IMR-90 (cell line): ENCODE data around the gene TTC1. TPM values are rescaled to one million over a fixed set of nuclear protein-coding genes. Genes with fewer than 3 reads are reported as not detected.

Experiments
- ATAC-seq: fragments of 200-7000 bp; cut with Tn5 transposase; 2 replicates; pipeline ENCODE4 v1.9.1; 2020; ENCODE audit warnings: low read depth, mild to moderate bottlenecking, moderate library complexity
- BruUV-seq: library from RNA; stranded (reverse); fragments of 400-500 nt; replicated peaks from 2 replicates; lab custom pipeline; 2021; lab: Mats Ljungman, UMichigan
- CTCF ChIA-PET: fragments of 300-600 bp; formaldehyde crosslinking; extraction: SDS; loops from one replicate; lab custom pipeline; 2021; ENCODE audit warnings: antibody characterized with exemption; lab: Yijun Ruan, JAX
- POLR2A ChIA-PET: fragments of 300-600 bp; sonication (Branson Sonifier 250); formaldehyde crosslinking; loops from one replicate; lab custom pipeline; 2022; ENCODE audit warnings: antibody characterized with exemption; ENCODE audit not compliant: unreplicated experiment; lab: Charles Lee
- DNase-seq: peaks from one replicate; pipeline ENCODE4 v3.0.0; 2013
- H2AFZ ChIP-seq: replicated peaks from 2 replicates; pipeline ENCODE3; 2013; ENCODE audit warnings: low read length, mild to moderate bottlenecking; ENCODE audit not compliant: poor library complexity
- H2AK5ac ChIP-seq: 2 replicates; pipeline ENCODE4 v1.6.1; 2013; ENCODE audit warnings: low read depth, low read length, inconsistent platforms
- H2AK9ac ChIP-seq: replicated peaks from 2 replicates; pipeline ENCODE3; 2013; ENCODE audit warnings: mild to moderate bottlenecking, low read depth, low read length, moderate library complexity; ENCODE audit not compliant: poor library complexity
- H2BK120ac ChIP-seq: 2 replicates; pipeline ENCODE4 v1.6.1; 2013; ENCODE audit warnings: low read depth, low read length, inconsistent platforms
- H2BK15ac ChIP-seq: 3 replicates; pipeline ENCODE4 v1.6.1; 2013; ENCODE audit warnings: low read depth, low read length, inconsistent platforms
- H2BK20ac ChIP-seq: 2 replicates; pipeline ENCODE4 v1.6.1; 2013; ENCODE audit warnings: low read depth, mild to moderate bottlenecking, inconsistent platforms, low read length, moderate library complexity
- H2BK5ac ChIP-seq: 2 replicates; pipeline ENCODE4 v1.6.1; 2013; ENCODE audit warnings: mild to moderate bottlenecking, low read depth, low read length, inconsistent platforms; ENCODE audit not compliant: poor library complexity, severe bottlenecking
- H3K14ac ChIP-seq: replicated peaks from 2 replicates; pipeline ENCODE4 v1.6.1; 2013; ENCODE audit warnings: low read depth, low read length, inconsistent platforms
- H3K18ac ChIP-seq: 2 replicates; pipeline ENCODE4 v1.6.1; 2013; ENCODE audit warnings: low read depth, low read length, control low read depth
- H3K23ac ChIP-seq: 2 replicates; pipeline ENCODE4 v1.6.1; 2013; ENCODE audit warnings: low read depth, low read length, inconsistent platforms
- H3K27ac ChIP-seq: 2 replicates; pipeline ENCODE4 v1.5.1; 2013; ENCODE audit warnings: mild to moderate bottlenecking, control low read depth, low read length; ENCODE audit not compliant: insufficient read depth
- H3K27me3 ChIP-seq: 2 replicates; pipeline ENCODE4 v1.6.1; 2013; ENCODE audit warnings: low read length; ENCODE audit not compliant: control insufficient read depth, insufficient read depth
- H3K36me3 ChIP-seq: 2 replicates; pipeline ENCODE4 v1.6.1; 2013; ENCODE audit warnings: low read length, mixed read lengths; ENCODE audit not compliant: control insufficient read depth, insufficient read depth
- H3K4ac ChIP-seq: 2 replicates; pipeline ENCODE4 v1.6.1; 2013; ENCODE audit warnings: low read depth, low read length, inconsistent platforms
- H3K4me1 ChIP-seq: 2 replicates; pipeline ENCODE4 v1.6.1; 2013; ENCODE audit warnings: low read length, mixed read lengths; ENCODE audit not compliant: control insufficient read depth, insufficient read depth
- H3K4me2 ChIP-seq: 2 replicates; pipeline ENCODE4 v1.6.1; 2013; ENCODE audit warnings: low read depth, mild to moderate bottlenecking, control low read depth, low read length, moderate library complexity
- H3K4me3 ChIP-seq: 2 replicates; pipeline ENCODE4 v1.5.1; 2013; ENCODE audit warnings: low read depth, mild to moderate bottlenecking, control low read depth, low read length, moderate library complexity; ENCODE audit not compliant: insufficient read depth
- H3K56ac ChIP-seq: 2 replicates; pipeline ENCODE4 v1.6.1; 2013; ENCODE audit warnings: low read length, inconsistent platforms; ENCODE audit not compliant: insufficient read depth; ENCODE audit errors: extremely low read depth
- H3K79me1 ChIP-seq, 2 experiments: 2 replicates each; pipeline ENCODE4 v1.6.1; 2013; ENCODE audit warnings: low read length in 2 of 2, inconsistent platforms in 1 of 2, low read depth in 1 of 2
- H3K9ac ChIP-seq: 2 replicates; pipeline ENCODE4 v1.6.1; 2013; ENCODE audit warnings: low read depth, low read length, control low read depth
- H3K9me1 ChIP-seq: 2 replicates; pipeline ENCODE4 v1.6.1; 2013; ENCODE audit warnings: low read length, inconsistent platforms; ENCODE audit not compliant: insufficient read depth
- H3K9me3 ChIP-seq: 2 replicates; pipeline ENCODE4 v1.6.1; 2013; ENCODE audit warnings: low read length; ENCODE audit not compliant: control insufficient read depth, insufficient read depth
- H4K20me1 ChIP-seq: 2 replicates; pipeline ENCODE4 v1.6.1; 2013; ENCODE audit warnings: low read length, inconsistent platforms; ENCODE audit not compliant: insufficient read depth
- H4K5ac ChIP-seq: 2 replicates; pipeline ENCODE4 v1.6.1; 2013; ENCODE audit warnings: mild to moderate bottlenecking, low read depth, low read length, control low read depth
- H4K8ac ChIP-seq, 2 experiments: 2 replicates each; pipeline ENCODE4 v1.6.1; 2013; ENCODE audit warnings: low read depth in 2 of 2, low read length in 2 of 2, control low read depth in 1 of 2, inconsistent platforms in 1 of 2
- H4K91ac ChIP-seq: 2 replicates; pipeline ENCODE4 v1.6.1; 2013; ENCODE audit warnings: low read depth, low read length, inconsistent platforms; ENCODE audit not compliant: insufficient read depth
- CEBPB ChIP-seq: IDR thresholded peaks from 2 replicates; pipeline ENCODE4 v1.6.1; 2012; ENCODE audit warnings: low read depth, low read length, improper control_type of control experiment
- CHD1 ChIP-seq: IDR thresholded peaks from 2 replicates; pipeline ENCODE4 v1.6.1; 2012; ENCODE audit warnings: low read depth, low read length, improper control_type of control experiment
- CTCF ChIP-seq: conservative IDR thresholded peaks from 2 replicates; pipeline ENCODE4 v1.5.1; 2012; ENCODE audit warnings: mild to moderate bottlenecking, low read depth, low read length, improper control_type of control experiment
- ELK1 ChIP-seq: fragments of 150-350 bp; IDR thresholded peaks from 2 replicates; pipeline ENCODE4 v1.6.1; 2016; ENCODE audit warnings: low read depth, mild to moderate bottlenecking, low read length, moderate library complexity, borderline replicate concordance
- FOS ChIP-seq: fragments of 150-350 bp; IDR thresholded peaks from 2 replicates; pipeline ENCODE4 v1.6.1; 2016; ENCODE audit warnings: low read depth, low read length
- MAFK ChIP-seq: IDR thresholded peaks from 2 replicates; pipeline ENCODE4 v1.6.1; 2012; ENCODE audit warnings: low read depth, low read length, improper control_type of control experiment
- MAZ ChIP-seq: IDR thresholded peaks from 2 replicates; pipeline ENCODE4 v1.6.1; 2012; ENCODE audit warnings: low read depth, mild to moderate bottlenecking, low read length, improper control_type of control experiment, moderate library complexity, borderline replicate concordance
- MXI1 ChIP-seq: IDR thresholded peaks from 2 replicates; pipeline ENCODE4 v1.6.1; 2012; ENCODE audit warnings: low read depth, mild to moderate bottlenecking, low read length, moderate library complexity, borderline replicate concordance
- NFE2L2 ChIP-seq: fragments of 150-350 bp; IDR thresholded peaks from 2 replicates; pipeline ENCODE4 v1.6.1; 2016; ENCODE audit warnings: low read depth, mild to moderate bottlenecking, low read length
- POLR2A ChIP-seq: IDR thresholded peaks from 2 replicates; pipeline ENCODE4 v1.6.1; 2012; ENCODE audit warnings: mild to moderate bottlenecking, low read depth, low read length
- RAD21 ChIP-seq: IDR thresholded peaks from 2 replicates; pipeline ENCODE4 v1.6.1; 2012; ENCODE audit warnings: low read length, improper control_type of control experiment
- RCOR1 ChIP-seq: IDR thresholded peaks from 2 replicates; pipeline ENCODE4 v1.6.1; 2012; ENCODE audit warnings: mild to moderate bottlenecking, low read length, improper control_type of control experiment; ENCODE audit not compliant: insufficient replicate concordance
- SMC3 ChIP-seq: fragments of 150-350 bp; IDR thresholded peaks from 2 replicates; pipeline ENCODE4 v1.6.1; 2016; ENCODE audit warnings: low read depth, mild to moderate bottlenecking, antibody characterized with exemption, low read length, moderate library complexity
- USF2 ChIP-seq: fragments of 150-350 bp; IDR thresholded peaks from 2 replicates; pipeline ENCODE4 v1.6.1; 2017; ENCODE audit warnings: mild to moderate bottlenecking, antibody characterized with exemption, low read length, low read depth
- WGBS, 2 experiments: methylation state at CpG; one replicate each; pipeline versions ENCODE4 v1.1.5 to v1.1.7; 2013; ENCODE audit warnings: missing lambda C conversion rate in 2 of 2; ENCODE audit not compliant: insufficient read length in 1 of 2; ENCODE audit errors: extremely low coverage in 2 of 2; 5-methylcytosine and 5-hydroxymethylcytosine counted together
- dilution Hi-C: fragments of 300-500 bp; cut with HindIII; formaldehyde crosslinking; loops from one replicate; pipeline ENCODE4 v1.14.3; 2018; ENCODE audit warnings: low sequenced_read_pairs; ENCODE audit not compliant: unreplicated experiment
- in situ Hi-C: fragments of 300-500 bp; cut with MboI; formaldehyde crosslinking; loops from 3 replicates; pipeline ENCODE4 v1.14.3; 2019; ENCODE audit warnings: low sequenced_read_pairs, inconsistent platforms, mixed read lengths
- intact Hi-C: fragments of 100-400 bp; cut with micrococcal nuclease; formaldehyde crosslinking; loops from 2 replicates; pipeline ENCODE4 v1.10.0; 2022
- polyA plus RNA-seq, 3 experiments: library from polyadenylated mRNA; depleted of rRNA; stranded (reverse); fragments of >200 nt; gene quantifications; 2 replicates each; pipeline ENCODE4 v1.2.3, GENCODE V29; 2012; ENCODE audit warnings: low replicate concordance in 1 of 3
- total RNA-seq: library from RNA; depleted of rRNA; stranded (reverse); fragments of >200 nt; gene quantifications from 2 replicates; pipeline ENCODE4 v1.2.3, GENCODE V29; 2012

TTC1 gene
- total and polyA plus RNA-seq, 2 of the 4 experiments (the other 2 are of a cell fraction) = 23.1 to 41.1 TPM

GRCh38 chr5:159975462-159976019 lies 33.4 kb upstream of the TTC1 start:
- WGBS, 2 experiments = 38% methylated on average over 1 of the region's 2 CpGs; no CpG with 5 or more reads in 1 of the 2 experiments
- intact Hi-C loops = loop anchor here (1.0 to 10.0 kb wide), 6 partner anchors 34 to 811 kb away; partner anchors contain the start of genes RNF145 and TTC1
- peak overlapping the region; percentile 98 for H2BK120ac ChIP-seq
- H3K56ac ChIP-seq = peak overlapping the region; percentile 76
- peak overlapping the region; percentile 83 for H3K4ac ChIP-seq
- H2BK20ac ChIP-seq = peak overlapping the region; percentile 98
- no peaks in the 10 kb centered on the region for H3K36me3 ChIP-seq
- peak overlapping the region; percentile 32 to 86 for H4K8ac ChIP-seq
- H3K14ac ChIP-seq = peak overlapping the region; percentile 54
- peak overlapping the region; percentile 87 for H2BK5ac ChIP-seq
- in situ Hi-C loops = no loop called here
- peak overlapping the region; percentile 55; the same call in 1 of the 2 replicates for H3K18ac ChIP-seq
- H3K4me3 ChIP-seq = no peak overlapping the region
- peaks cover 16% of the 10 kb centered on the region for H3K9me1 ChIP-seq
- peak overlapping the region; percentile 77 for H3K27ac ChIP-seq
- 0 out of 2 replicates have a peak overlapping the region, but pooled peaks have one; percentile 30 for H3K9ac ChIP-seq
- H4K91ac ChIP-seq = peak overlapping the region; percentile 90
- BruUV-seq = no TSS peak
- ChIA-PET CTCF (interaction anchor here (1.5 to 2.6 kb wide), 3 partner anchors 11 to 45 kb away, joined by 4 to 13 read pairs (median 5); no protein-coding TSS in a partner anchor), POLR2A (no interaction called here)
- peak overlapping the region; percentile 61 for H2AK9ac ChIP-seq
- no peaks in the 10 kb centered on the region for H3K9me3 ChIP-seq
- H2AFZ ChIP-seq = peak overlapping the region; percentile 84
- H3K79me1 ChIP-seq = peaks cover 0 to 2% of the 10 kb centered on the region in 2 experiments; a peak in 2 of 4 replicates
- peak overlapping the region; percentile 92; the same call in 1 of the 2 replicates for H2AK5ac ChIP-seq
- H3K4me2 ChIP-seq = peak overlapping the region; percentile 15; the same call in 1 of the 2 replicates
- peak overlapping the region; percentile 28 for H3K23ac ChIP-seq
- peaks cover 3% of the 10 kb centered on the region; the same call in 1 of the 2 replicates for H4K20me1 ChIP-seq
- peak; percentile 95 for ATAC-seq
- H2BK15ac ChIP-seq = peak overlapping the region; percentile 88; the same call in 2 of the 3 replicates
- H3K4me1 ChIP-seq = peaks cover 19% of the 10 kb centered on the region
- dilution Hi-C loops = no loop called here
- H4K5ac ChIP-seq = peak overlapping the region; percentile 75
- peak; percentile 97 for DNase-seq
- H3K27me3 ChIP-seq = no peaks in the 10 kb centered on the region
- TF ChIP-seq MXI1 = no peak
- peak; percentile 74 for TF ChIP-seq CTCF
- TF ChIP-seq CEBPB = no peak
- no peak for TF ChIP-seq ELK1
- peak; percentile 69 for TF ChIP-seq RAD21
- no peak for TF ChIP-seq POLR2A
- TF ChIP-seq CHD1 = no peak
- no peak for TF ChIP-seq USF2
- peak; percentile 14; the same call in 1 of the 2 replicates for TF ChIP-seq SMC3
- TF ChIP-seq MAZ = no peak
- no peak for TF ChIP-seq NFE2L2
- no peak for TF ChIP-seq FOS
- no peak for TF ChIP-seq MAFK
- no peak for TF ChIP-seq RCOR1
